NOMO-1 treated with dmso at 0.1 percent for 144 hours (cell line): Measurements from ENCODE around the gene ALK.
"Not testable (repeated sequence)": the region's sequence is repeated elsewhere in the genome, so short reads cannot be mapped to it uniquely, and the experiment has no call there.

Source experiments
- DNase-seq: peaks from one replicate; lab custom pipeline; 2025; ENCODE audit not compliant: unreplicated experiment; lab: John Stamatoyannopoulos, UW

Gene ALK

DNA sequence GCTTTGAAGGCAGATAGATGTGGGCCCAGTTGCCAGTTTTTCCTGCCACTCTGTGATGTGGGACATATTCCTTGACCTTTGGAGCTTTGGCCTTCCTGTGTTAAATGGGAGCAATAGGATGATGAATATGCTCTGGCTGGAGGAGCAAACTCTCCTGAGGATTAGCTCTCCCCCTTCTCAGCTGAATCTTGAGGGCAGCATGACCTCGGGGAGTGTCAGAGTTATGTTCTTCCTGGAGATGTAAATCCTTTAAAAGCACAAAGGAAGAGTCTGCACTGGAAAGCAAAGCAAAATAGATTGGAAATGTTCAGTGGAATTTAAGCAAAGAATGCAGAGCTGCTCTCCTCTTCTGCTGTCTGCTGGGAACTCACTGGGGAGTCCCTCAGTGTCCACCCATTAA, 160.1 kb downstream of the ALK start:
- DNase-seq: no peak

GRCh38 chr2:29760008-29760407, 161.4 kb downstream of the ALK start:
- no peak for DNase-seq

GRCh38 chr2:29759360-29759759, 162.0 kb downstream of the ALK start:
- DNase-seq: no peak

DNA sequence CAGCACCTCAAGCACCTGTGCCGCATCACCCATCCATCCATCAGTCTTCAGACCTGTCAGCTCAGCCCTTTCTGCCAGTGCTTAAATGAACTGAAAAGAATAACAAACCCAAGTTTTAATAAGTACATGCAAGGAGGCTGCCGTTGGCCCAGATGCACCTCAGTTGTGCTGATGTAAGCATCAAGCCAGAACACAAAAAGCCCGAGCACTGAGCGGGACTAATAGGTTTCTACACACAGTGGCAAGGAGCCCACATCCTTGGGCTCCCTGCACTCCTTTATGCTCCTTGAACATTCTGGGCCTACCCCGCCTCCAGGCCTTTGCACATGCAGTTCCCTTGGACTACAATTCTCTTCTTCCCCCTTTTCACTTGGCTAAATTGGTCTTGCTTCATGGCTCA, 165.6 kb downstream of the ALK start:
- DNase-seq: no peak

DNA sequence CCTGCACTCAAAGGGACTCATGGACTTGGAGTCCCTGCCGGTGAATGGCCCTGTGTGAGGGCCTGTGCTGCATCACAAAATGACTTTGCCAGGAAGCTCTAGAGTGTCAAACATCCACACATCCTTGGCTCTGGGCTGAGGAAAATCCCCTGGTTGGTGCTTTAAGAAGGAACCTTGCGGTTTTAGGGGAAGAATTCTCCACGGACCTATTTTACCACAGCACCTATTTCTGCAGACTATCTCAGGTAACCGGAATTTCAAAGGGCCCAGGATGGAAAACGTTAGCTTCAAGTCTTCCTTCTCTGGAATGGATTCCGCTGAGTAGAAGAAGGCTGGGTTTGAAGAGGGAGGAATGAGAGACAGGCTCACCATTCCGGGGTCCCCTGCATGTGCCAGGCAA, 166.2 kb downstream of the ALK start:
- no peak for DNase-seq

GRCh38 chr2:29753671-29754444, 167.5 kb downstream of the ALK start:
- no peak for DNase-seq

DNA sequence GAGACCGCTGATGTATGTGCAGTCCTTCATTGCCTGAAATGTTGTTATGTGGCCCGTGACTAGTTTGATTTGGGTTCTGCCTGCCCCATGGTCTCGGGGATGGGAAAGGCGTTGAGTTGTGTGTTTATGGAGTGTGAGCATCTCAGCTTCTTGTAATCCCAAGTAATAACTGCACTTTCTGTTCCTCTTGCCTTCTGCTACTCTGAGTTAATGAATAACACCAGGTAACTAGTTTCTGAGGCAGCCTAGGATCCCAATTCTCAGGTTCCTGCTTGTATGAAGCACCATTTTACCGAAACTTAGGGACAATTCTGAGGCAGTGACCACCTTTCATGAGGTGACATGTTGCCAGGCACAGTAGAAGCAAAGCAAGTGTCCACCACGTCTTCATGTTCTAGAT, 170.0 kb downstream of the ALK start:
- no peak for DNase-seq

DNA sequence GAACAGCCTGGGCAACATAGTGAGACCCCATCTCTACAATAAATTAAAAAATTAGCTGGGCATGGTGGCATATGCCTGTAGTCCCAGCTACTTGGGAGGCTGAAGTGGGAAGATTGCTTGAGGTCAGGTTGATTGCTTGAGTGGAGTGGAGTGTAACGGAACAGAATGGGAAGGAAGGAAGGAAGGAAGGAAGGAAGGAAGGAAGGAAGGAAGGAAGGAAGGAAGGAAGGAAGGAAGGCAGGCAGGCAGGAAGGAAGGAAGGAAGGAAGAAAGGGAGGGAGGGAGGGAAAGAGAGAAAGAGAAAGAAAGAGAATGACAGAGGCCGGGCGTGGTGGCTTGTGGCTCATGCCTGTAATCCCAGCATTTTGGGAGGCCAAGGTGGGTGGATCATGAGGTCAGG, 170.9 kb downstream of the ALK start:
- DNase-seq: not testable (repeated sequence)

DNA sequence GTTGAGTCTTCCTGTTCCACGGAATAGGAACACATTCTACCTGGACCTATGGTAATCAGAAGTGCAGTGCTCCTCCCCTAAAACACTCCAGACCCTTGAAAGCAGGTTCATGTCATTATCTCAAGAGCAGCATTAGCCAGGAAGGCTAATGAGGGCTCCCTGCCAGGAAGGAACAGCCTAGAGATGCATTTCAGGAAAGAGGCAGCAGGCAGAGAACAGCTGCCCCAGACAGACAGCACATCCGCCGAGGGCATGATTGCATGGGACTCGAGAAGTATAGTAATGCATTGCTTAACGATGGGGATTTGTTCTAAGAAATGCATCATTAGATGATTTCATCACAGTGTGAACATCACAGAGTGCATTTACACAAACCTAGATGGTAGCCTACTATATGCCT, 171.5 kb downstream of the ALK start:
- DNase-seq: no peak

- no peak for DNase-seq
Measured at GRCh38 chr2:29749041-29749440, 172.3 kb downstream of the ALK start.

DNA sequence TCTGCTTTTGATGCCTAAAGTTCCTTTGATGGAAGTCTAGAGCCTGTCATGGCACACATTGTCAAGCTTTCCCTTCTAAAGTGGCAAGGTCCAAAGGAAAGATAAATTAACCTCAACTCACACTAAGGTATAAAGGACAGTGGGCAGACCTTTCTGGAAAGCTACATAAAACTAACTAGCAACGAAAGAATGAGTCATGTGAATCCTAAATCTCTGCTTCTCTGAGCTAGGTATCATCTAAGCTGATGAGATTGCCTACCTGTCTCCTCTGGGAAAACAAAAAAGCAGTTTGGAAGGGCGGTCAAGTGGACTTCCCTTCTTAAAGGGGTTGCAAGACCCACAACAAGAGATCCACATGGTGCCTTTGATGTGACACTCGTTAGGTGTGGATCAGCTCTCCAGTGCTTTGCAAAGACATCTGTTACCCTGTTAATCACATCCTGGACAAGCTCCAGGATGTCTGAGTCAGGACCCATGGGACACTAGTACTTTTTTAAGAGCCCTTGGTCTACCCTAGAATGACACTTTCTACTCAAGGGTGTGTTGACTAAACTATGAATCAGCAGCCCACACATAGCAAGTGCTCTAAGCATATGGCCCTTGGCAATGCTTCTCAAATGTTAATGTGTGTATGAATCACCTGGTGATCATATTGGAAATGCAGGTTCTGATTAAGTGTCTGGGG, 173.5 kb downstream of the ALK start:
- no peak for DNase-seq

DNA sequence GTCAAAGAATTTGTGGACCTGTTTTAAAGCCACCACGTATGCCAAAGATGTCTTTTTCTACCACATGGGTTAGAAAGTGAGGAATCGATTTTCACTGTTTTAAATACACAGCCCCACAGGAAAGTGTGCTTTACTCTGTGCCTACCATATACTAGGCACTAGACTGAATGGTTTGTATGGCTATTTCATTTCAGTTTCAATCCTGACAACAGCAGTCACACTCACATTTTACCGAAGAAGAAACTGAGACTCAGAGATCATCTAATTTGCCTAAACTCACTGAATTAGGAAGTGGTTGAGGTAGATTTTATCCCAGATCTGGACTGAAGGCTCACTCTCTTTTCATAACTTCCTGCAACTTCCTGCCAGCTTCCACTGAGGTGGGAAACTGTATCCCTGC, 176.4 kb downstream of the ALK start:
- DNase-seq: no peak

- DNase-seq: no peak
Measured at GRCh38 chr2:29743516-29743915, 177.9 kb downstream of the ALK start.

DNA sequence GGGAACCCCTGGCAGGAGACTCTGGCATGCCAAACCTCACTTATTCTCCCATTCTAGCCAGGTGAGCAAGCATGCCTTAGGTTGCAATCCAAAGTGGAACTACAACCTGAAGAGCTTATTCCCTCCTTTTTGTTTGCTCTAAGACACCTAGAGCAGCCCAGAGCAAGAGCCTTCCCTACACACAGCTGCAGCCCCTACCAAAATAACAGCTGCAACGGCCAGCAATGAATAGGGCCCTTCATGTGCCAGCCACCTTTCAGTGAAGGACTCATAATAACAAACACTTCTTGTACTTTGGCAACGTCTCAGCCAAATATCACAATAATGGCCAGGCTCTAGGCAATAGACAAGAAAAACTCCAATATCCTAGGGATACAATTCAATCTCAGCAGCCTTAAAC, 178.7 kb downstream of the ALK start:
- no peak for DNase-seq

DNA sequence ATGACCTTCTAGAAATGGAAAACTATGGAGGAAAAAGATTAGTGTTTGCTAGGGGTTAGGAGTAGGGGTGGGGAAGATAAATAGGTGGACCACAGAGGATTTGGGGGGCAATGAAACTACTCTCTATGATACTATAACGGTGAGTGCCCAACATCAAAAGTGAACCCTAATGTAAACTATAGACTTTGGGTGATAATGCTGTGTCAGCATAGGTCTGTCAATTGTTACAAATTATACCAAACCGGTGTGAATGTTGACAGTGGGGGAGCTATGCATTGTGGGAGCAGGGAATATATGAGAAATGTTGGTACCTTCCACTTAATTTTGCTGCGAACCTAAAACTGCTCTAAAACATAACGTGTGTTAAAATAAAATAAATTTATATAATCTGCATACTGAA, 180.3 kb downstream of the ALK start:
- no peak for DNase-seq

GRCh38 chr2:29733965-29734364, 187.4 kb downstream of the ALK start:
- DNase-seq: no peak

- no peak for DNase-seq
Measured at GRCh38 chr2:29733213-29733612, 188.2 kb downstream of the ALK start.

DNA sequence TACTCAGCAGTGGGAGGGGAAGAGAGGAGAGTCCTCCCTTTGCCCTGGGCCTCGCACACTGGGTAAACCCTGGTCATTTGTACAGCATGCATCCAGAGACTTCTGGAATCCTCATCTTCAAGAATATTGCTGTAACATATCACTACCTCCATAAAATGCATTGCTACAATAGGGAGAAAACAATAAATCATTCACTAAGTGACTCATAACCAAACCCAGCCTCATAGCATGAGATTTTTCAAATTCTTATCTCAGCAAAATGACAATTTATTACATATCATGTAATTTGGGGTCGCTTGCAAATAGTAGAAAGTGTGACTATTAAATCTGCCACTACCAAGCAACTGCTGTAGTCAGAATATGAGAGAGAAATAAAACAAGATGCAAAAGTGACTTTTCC, 189.4 kb downstream of the ALK start:
- DNase-seq: no peak

GRCh38 chr2:29729932-29730331, 191.5 kb downstream of the ALK start:
- DNase-seq: no peak

GRCh38 chr2:29729401-29729800, 192.0 kb downstream of the ALK start:
- DNase-seq: no peak

- DNase-seq: no peak
Measured at GRCh38 chr2:29726976-29727375, 194.4 kb downstream of the ALK start.

DNA sequence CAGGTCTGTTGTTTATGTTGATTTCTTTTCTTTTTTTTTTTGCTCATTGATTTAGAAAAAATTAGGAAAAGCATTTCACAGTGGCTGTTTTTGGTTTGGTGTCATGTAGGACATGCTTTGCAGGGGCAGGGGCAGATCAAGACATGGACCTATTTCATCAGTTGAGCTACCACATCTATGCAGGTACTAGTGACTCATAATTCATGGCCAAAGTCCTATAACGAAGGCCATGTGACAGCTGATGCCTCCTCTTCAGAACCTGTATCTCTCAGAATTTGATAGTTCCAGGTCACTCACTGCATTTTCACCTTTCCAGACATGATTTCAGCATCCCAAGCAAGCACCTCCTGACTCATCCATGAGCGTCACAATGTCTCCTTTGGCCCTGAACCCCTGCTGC, 195.8 kb downstream of the ALK start:
- DNase-seq: no peak

DNA sequence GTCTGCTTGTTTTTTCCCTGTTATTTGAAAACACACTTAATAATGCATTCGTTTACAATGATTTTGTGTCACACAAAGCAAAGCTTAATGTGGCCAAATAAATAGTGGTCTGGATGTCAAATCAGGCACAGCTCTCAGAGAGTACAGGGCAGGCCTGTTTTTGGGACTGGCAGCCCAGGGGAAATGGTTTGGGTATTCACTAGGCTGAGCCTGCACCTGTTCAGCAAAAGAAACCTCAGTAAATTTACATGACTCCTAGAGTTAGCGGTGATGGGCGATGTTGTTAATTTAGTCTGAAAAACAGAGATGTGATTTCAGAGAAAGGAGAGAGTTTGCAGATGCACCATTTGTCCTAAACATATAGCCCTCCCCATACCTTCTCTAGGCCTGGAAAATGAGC, 197.1 kb downstream of the ALK start:
- DNase-seq: no peak
